Hematopoietic multipotent progenitor cell treated with erythropoietin and hydrocortisone succinate and interleukin-3 and kit ligand, for 8 days (in vitro differentiated cells): ENCODE data around the gene NACA.

Experiments
- DNase-seq: peaks from one replicate; pipeline ENCODE4 v3.0.0-alpha.2; 2015

The NACA gene

DNA sequence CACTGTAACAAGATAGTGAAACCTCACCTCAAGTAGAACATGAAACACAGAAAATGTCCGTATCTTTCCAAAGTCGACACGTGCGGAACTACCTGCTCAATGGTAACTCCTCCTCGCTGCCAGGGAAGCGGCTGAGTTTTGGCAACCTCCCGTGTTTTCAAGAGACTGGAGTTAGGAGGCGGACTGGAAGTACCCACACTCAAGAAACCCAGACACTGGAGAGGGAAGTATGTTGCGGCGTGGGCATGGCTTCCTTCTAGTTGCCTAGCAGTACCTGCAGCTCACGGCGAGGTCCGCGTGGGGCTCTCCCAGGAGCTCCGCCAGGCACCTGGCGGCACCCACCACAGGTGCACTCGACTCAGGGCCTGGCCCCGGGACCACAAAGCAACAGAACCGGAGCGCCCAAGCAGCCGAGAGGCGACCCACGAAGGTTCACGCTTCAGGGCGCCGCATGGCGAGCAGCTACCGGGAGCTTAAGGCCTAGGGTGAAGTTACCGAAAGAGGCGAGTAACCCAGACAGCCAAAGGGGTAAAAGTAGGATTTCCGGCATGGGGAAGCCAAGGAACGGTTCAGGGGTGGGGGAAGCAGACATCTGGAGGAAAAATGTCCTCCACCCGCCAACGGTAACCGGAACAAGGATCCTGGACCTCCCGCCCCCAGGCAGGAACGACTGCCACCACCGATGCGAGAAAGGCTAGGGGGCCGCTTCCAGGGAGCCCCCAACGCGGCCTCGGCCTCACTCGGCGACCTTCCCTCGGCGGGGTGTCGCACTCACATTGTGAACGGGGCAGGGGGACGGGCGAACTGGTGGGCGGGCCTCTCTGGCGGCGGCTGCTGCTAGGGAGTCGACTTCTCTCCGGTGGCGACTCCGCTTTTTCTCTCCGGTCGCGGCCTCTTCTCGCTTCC, 37.6 kb downstream of the NACA start:
- DNase-seq = peak; percentile 57

- no peak for DNase-seq
Observed at GRCh38 chr12:56684745-56685359, 40.2 kb downstream of the NACA start.

DNA sequence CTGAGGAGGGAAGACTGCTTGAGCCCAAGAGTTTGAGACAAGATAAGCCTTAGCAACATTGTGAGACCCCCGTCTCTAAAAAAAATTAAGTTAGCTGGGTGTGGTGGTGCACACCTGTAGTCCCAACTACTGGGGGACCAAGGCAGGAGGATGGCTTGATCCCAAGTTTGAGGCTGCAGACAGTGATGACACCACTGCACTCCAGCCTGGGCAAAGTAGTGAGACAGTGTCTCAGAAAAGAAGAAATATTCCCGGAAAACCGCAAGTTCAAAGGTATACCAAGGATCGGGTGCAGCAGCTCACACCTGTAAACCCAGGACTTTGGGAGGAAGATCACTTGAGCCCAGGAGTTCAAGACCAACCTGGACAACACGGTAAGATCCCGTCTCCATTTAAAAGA, 42.8 kb downstream of the NACA start:
- DNase-seq = no peak

GRCh38 chr12:56679883-56680575, 45.1 kb downstream of the NACA start:
- no peak for DNase-seq

DNA sequence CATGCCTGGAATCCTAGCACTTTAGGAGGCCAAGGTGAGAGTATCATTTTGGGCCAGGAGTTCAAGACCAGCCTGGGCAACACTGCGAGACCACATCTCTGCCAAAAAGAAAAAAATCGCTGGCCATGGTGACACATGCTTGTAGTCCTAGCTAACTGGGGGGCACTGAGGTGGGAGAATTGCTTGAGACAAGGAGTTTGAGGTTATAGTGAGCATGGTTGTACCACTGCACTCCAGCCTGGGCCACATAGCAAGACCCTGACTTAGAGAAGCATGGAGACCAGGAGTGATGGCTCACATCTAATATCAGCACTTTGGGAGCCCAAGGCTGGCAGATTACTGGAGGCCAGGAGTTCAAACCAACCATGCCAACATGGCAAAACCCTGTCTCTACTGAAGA, 46.2 kb downstream of the NACA start:
- DNase-seq = no peak

DNA sequence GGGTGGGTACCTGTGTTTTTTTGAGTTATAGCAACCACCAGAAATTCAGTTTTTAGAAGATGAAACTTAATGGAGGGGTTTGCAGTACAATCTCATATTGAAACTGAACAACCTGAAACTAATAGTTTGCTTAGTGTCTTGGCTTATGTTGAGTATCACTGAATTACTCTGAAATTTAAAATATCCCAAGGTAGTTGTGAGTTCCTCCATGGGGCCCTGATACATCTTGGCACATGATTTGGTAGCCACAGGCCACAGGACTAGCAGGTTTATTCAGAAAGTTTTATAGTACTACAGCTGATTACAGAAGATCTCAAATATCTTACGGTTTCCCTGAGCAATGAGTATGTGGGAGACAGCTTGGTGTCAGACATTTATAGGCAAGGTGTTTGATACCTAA, 47.4 kb downstream of the NACA start:
- no peak for DNase-seq

GRCh38 chr12:56676851-56677580, 48.1 kb downstream of the NACA start:
- no peak for DNase-seq

GRCh38 chr12:56671608-56672007, 53.5 kb downstream of the NACA start:
- DNase-seq = no peak

DNA sequence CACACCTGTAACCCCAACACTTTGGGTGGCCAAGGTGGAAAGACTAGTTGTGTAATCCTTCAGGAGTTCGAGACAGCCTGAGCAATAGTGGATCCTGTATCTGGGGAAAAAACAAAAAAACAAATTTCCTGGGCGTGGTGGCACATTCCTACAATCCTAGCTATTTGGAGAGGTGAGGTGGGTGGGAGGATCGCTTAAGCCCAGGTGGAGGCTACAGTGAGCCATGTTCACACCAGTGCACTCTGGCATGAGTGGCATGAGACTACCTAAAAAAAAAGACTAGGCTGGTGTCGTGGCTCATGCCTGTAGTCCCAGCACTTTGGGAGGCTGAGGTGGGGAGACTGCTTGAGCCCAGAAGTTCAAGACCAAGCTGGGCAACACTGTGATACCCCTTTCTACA, 54.3 kb downstream of the NACA start:
- no peak for DNase-seq

GRCh38 chr12:56668197-56668457, 57.0 kb downstream of the NACA start:
- no peak for DNase-seq
